DOHH2 (cell line): ENCODE measurements around the gene ADIPOR2.

Source experiments
- H3F3A ChIP-seq: fragments of 200-600 bp; sonication (generic), shearing (Covaris generic); 2 replicates; pipeline ENCODE4 v1.6.0; 2016; ENCODE audit warnings: antibody characterized with exemption, mild to moderate bottlenecking; ENCODE audit not compliant: control insufficient read depth, insufficient read depth
- H3K27ac ChIP-seq: fragments of 200-600 bp; sonication (generic); 2 replicates; pipeline ENCODE4 v1.5.1; 2014; ENCODE audit warnings: low read depth, mild to moderate bottlenecking, low read length, moderate library complexity
- H3K27me3 ChIP-seq: fragments of 200-600 bp; sonication (generic); 2 replicates; pipeline ENCODE4 v1.6.1; 2014; ENCODE audit warnings: mild to moderate bottlenecking, low read length, mixed read lengths; ENCODE audit not compliant: control insufficient read depth
- H3K36me3 ChIP-seq: fragments of 200-600 bp; sonication (generic); 2 replicates; pipeline ENCODE4 v1.6.1; 2014; ENCODE audit warnings: mild to moderate bottlenecking, low read length, moderate library complexity, mixed read lengths; ENCODE audit not compliant: control insufficient read depth
- H3K4me1 ChIP-seq: fragments of 200-600 bp; sonication (generic); 2 replicates; pipeline ENCODE4 v1.6.1; 2014; ENCODE audit warnings: mild to moderate bottlenecking, low read length, mixed read lengths; ENCODE audit not compliant: control insufficient read depth
- H3K4me2 ChIP-seq: fragments of 200-600 bp; sonication (generic); 2 replicates; pipeline ENCODE4 v1.6.0; 2014; ENCODE audit warnings: mild to moderate bottlenecking, low read length, moderate library complexity
- H3K4me3 ChIP-seq: fragments of 200-600 bp; sonication (generic); 2 replicates; pipeline ENCODE4 v1.5.1; 2014; ENCODE audit warnings: mild to moderate bottlenecking, low read length, mixed read lengths
- H3K79me2 ChIP-seq: fragments of 200-600 bp; sonication (generic); 2 replicates; pipeline ENCODE4 v1.6.1; 2014; ENCODE audit warnings: mild to moderate bottlenecking, low read length, mixed read lengths; ENCODE audit not compliant: control insufficient read depth
- H3K9me2 ChIP-seq: fragments of 200-600 bp; sonication (generic); replicated peaks from 2 replicates; pipeline ENCODE4 v1.6.1; 2014; ENCODE audit warnings: mild to moderate bottlenecking, low read length, mixed read lengths; ENCODE audit not compliant: control insufficient read depth
- H3K9me3 ChIP-seq: fragments of 200-600 bp; sonication (generic); 2 replicates; pipeline ENCODE4 v1.6.1; 2014; ENCODE audit warnings: antibody characterized with exemption, low read length, mixed read lengths; ENCODE audit not compliant: control insufficient read depth, insufficient read depth
- H4K20me1 ChIP-seq: fragments of 200-600 bp; sonication (generic); 2 replicates; pipeline ENCODE4 v1.6.0; 2014; ENCODE audit warnings: low read depth, mild to moderate bottlenecking, antibody characterized with exemption, low read length, moderate library complexity; ENCODE audit not compliant: control insufficient read depth, insufficient read depth
- EZH2phosphoT487 ChIP-seq: fragments of 200-600 bp; sonication (generic); IDR thresholded peaks from 2 replicates; pipeline ENCODE4 v1.6.1; 2017; ENCODE audit warnings: borderline replicate concordance, mild to moderate bottlenecking, antibody characterized with exemption, low read length, moderate library complexity, mixed read lengths
- TF ChIP-seq, protein P1 (sequence below): fragments of 200-600 bp; sonication (generic); IDR thresholded peaks from one replicate; pipeline ENCODE4 v1.5.1; 2014; ENCODE audit warnings: antibody characterized with exemption, mild to moderate bottlenecking, low read depth, low read length; ENCODE audit not compliant: poor library complexity, severe bottlenecking

ADIPOR2 gene

DNA sequence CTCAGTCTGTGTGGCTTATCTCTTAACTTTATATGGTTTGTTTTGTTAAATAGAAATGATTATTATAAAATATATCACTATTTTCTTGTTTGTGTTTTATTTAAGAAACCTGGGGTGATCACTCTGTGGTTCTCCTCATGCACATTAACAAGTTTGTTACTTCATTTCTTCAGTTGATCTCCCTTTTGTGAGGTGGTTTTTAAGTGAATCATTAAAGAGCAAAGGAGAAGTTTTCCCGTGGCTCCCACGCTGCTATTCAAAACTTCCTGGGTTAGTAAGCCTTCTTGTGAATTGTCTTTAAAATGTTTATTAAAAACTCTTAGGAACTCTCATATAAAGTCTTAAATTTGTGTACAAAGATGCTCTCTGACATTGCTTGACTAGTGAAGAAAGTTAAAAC lies 11.8 kb downstream of the ADIPOR2 start:
- Histone ChIP-seq H4K20me1 (peaks cover 16% of the 10 kb centered on the region), H3K27me3 (no peaks in the 10 kb centered on the region), H3K9me2 (no peaks in the 10 kb centered on the region), H3F3A (0 out of 2 replicates have a peak, but pooled peaks cover 5% of the 10 kb centered on the region), H3K9me3 (no peaks in the 10 kb centered on the region), H3K27ac (no peak overlapping the region), H3K79me2 (peaks cover 100% of the 10 kb centered on the region), H3K4me1 (peaks cover 31% of the 10 kb centered on the region), H3K4me3 (no peak overlapping the region), H3K4me2 (no peak overlapping the region), H3K36me3 (peaks cover 28% of the 10 kb centered on the region)
- TF ChIP-seq EZH2phosphoT487 = no peak
- TF ChIP-seq, protein P1, sequence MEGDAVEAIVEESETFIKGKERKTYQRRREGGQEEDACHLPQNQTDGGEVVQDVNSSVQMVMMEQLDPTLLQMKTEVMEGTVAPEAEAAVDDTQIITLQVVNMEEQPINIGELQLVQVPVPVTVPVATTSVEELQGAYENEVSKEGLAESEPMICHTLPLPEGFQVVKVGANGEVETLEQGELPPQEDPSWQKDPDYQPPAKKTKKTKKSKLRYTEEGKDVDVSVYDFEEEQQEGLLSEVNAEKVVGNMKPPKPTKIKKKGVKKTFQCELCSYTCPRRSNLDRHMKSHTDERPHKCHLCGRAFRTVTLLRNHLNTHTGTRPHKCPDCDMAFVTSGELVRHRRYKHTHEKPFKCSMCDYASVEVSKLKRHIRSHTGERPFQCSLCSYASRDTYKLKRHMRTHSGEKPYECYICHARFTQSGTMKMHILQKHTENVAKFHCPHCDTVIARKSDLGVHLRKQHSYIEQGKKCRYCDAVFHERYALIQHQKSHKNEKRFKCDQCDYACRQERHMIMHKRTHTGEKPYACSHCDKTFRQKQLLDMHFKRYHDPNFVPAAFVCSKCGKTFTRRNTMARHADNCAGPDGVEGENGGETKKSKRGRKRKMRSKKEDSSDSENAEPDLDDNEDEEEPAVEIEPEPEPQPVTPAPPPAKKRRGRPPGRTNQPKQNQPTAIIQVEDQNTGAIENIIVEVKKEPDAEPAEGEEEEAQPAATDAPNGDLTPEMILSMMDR = no peak

DNA sequence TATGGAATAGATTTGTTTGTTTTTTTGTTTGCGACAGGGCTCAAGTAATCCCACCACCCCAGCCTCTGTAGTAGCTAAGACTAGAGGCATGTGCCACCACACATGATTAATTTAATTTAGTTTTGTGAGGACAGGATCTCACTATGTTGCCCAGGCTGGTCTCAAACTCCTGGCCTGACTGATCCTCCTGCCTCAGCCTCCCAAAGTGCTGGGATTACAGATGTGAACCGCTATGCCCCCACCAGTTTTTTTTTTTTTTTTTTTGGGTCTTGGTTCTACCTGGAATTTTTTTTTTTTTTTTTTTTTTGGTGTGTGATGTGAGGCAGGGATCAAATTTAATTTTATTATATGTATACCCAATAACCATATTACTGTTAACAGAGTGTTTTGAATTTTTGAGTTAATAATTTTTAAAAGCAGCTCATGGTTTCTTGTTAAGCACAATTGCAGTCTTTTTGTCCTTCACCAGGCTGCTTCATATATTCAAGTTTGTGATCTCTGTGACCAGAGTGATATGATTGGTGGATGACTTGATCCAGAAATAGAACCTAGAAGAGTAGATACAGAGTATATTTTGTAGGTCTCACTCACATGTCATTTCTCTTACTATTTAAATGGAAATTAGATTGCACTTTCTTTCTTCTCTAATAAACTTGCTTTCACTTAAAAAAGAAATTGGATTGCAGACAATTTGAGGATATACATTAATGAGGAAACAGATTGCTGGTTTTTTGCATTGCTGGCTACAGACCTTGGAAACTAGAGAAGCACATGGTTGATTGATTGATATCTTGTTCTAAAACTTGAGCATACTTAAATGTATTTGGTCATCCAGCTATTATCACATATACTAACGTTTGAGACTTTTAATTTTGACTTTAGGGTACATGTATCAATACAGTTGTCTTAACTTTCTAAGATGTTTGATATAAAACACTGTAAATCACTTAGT lies 13.2 kb downstream of the ADIPOR2 start:
- Histone ChIP-seq H3K79me2 (peaks cover 100% of the 10 kb centered on the region), H3K4me3 (no peak overlapping the region), H3K9me2 (no peaks in the 10 kb centered on the region), H3F3A (0 out of 2 replicates have a peak, but pooled peaks cover 5% of the 10 kb centered on the region), H3K9me3 (no peaks in the 10 kb centered on the region), H3K4me2 (no peak overlapping the region), H3K27me3 (no peaks in the 10 kb centered on the region), H3K4me1 (peaks cover 31% of the 10 kb centered on the region), H3K27ac (no peak overlapping the region), H3K36me3 (peaks cover 24% of the 10 kb centered on the region), H4K20me1 (peaks cover 11% of the 10 kb centered on the region; the same call in 1 of the 2 replicates)
- TF ChIP-seq EZH2phosphoT487 = no peak
- TF ChIP-seq, protein P1 = no peak

DNA sequence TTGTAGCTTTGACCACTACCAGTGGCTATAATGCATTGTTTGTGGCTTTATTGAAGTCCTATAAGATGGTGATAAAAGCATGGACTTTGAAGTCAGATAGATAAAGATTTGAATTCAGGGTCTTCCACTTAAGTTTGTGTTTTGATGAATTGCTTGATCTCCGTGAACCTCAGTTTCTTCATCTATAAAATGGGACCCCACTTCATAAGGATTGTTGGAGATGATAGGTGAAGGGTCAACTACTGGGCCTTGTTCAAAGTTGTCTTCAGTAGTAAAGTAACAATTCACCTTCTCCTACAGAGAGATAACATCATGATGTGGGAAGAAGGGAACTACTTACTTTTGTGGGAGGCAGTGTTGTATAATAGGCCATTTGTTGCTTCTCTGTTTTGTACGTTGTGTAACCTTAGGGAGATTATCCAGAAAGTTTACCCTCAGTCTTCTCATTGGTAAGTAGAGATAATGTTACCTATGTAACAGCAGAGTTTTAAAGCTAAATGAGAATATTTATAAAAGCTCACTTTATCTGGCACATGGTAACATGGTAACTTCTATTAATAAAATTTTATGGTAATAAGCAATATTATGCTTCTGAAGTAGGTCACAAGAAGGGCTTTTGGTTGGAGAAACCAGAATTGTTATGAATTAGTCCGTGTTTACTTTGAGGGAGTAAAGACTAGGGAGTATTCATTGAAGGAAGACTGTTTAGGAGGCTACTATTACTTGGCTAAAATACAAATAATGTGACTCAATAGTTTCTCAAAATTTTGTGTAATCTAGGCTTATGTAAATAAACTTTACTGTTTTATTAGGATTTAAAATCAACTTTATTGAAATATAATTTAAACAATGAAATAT lies 15.1 kb downstream of the ADIPOR2 start:
- H3K36me3 ChIP-seq = peaks cover 24% of the 10 kb centered on the region
- H3K27ac ChIP-seq = no peak overlapping the region
- H4K20me1 ChIP-seq = peaks cover 8% of the 10 kb centered on the region; the same call in 1 of the 2 replicates
- no peaks in the 10 kb centered on the region for H3K9me2 ChIP-seq
- H3F3A ChIP-seq = 0 out of 2 replicates have a peak, but pooled peaks cover 5% of the 10 kb centered on the region
- no peak overlapping the region for H3K4me3 ChIP-seq
- no peaks in the 10 kb centered on the region for H3K27me3 ChIP-seq
- H3K9me3 ChIP-seq = no peaks in the 10 kb centered on the region
- H3K4me1 ChIP-seq = peaks cover 31% of the 10 kb centered on the region
- TF ChIP-seq, protein P1 = no peak
- no peak for TF ChIP-seq EZH2phosphoT487
- H3K79me2 ChIP-seq = peaks cover 100% of the 10 kb centered on the region
- no peak overlapping the region for H3K4me2 ChIP-seq
